Stimulated activated memory B cell treated with anti-CD40 and anti-IgM and Interleukin-4, amounts not matched to agents 10 μg/mL and 1 μg/mL and 100 μg/mL, for 72 hours (primary cell): ENCODE results near the gene AVP.

Experiments
- ATAC-seq: fragments of 150-1000 bp; cut with Tn5 transposase; 2 replicates; pipeline ENCODE4 v1.10.0; 2021
- H3K27ac Mint-ChIP-seq: one replicate; pipeline ENCODE4 v1.8.0; 2022; ENCODE audit warnings: mild to moderate bottlenecking, mixed read lengths
- H3K27me3 Mint-ChIP-seq: one replicate; pipeline ENCODE4 v1.8.0; 2022; ENCODE audit warnings: mixed read lengths
- H3K36me3 Mint-ChIP-seq: one replicate; pipeline ENCODE4 v1.8.0; 2022; ENCODE audit warnings: mixed read lengths
- H3K4me1 Mint-ChIP-seq: one replicate; pipeline ENCODE4 v1.8.0; 2022; ENCODE audit warnings: mixed read lengths
- H3K4me3 Mint-ChIP-seq: one replicate; pipeline ENCODE4 v1.8.0; 2022; ENCODE audit warnings: mild to moderate bottlenecking, moderate library complexity, mixed read lengths
- H3K9me3 Mint-ChIP-seq: one replicate; pipeline ENCODE4 v1.8.0; 2022; ENCODE audit warnings: mixed read lengths

The AVP gene

GRCh38 chr20:3101737-3102574 is 17.4 kb upstream of the AVP start:
- Mint-ChIP-seq H3K4me3 (no peak overlapping the region), H3K27ac (no peak overlapping the region), H3K27me3 (no peaks in the 10 kb centered on the region), H3K9me3 (no peaks in the 10 kb centered on the region), H3K36me3 (peaks cover 2% of the 10 kb centered on the region), H3K4me1 (peaks cover 16% of the 10 kb centered on the region)
- peak; percentile 88 for ATAC-seq

- Mint-ChIP-seq H3K4me3 (no peak overlapping the region), H3K27me3 (no peaks in the 10 kb centered on the region), H3K9me3 (no peaks in the 10 kb centered on the region), H3K27ac (no peak overlapping the region), H3K4me1 (peaks cover 16% of the 10 kb centered on the region), H3K36me3 (no peaks in the 10 kb centered on the region)
- no peak for ATAC-seq
These were observed 16.7 kb upstream of the AVP start for GRCh38 chr20:3101251-3101650.

DNA sequence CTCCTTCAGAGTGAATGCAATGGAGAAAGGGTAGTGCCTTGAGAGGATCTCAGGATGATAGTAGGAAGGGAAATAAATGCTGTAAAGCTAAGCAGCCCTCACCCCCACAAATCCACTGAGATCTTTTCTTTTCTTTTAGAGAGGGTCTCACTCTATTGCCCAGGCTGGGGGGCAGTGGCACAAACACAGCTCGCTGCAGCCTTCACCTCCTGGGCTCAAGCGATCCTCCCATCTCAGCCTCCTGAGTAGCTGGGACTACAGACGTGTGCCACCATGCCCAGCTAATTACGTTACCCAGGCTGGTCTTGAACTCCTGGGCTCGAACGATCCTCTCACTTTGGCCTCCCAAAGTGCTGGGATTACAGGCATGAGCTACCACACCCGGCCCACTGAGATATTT is 16.0 kb upstream of the AVP start:
- H3K27me3 Mint-ChIP-seq, result no peaks in the 10 kb centered on the region
- no peak overlapping the region for H3K4me3 Mint-ChIP-seq
- no peaks in the 10 kb centered on the region for H3K9me3 Mint-ChIP-seq
- peaks cover 16% of the 10 kb centered on the region for H3K4me1 Mint-ChIP-seq
- no peak for ATAC-seq
- no peak overlapping the region for H3K27ac Mint-ChIP-seq
- no peaks in the 10 kb centered on the region for H3K36me3 Mint-ChIP-seq

DNA sequence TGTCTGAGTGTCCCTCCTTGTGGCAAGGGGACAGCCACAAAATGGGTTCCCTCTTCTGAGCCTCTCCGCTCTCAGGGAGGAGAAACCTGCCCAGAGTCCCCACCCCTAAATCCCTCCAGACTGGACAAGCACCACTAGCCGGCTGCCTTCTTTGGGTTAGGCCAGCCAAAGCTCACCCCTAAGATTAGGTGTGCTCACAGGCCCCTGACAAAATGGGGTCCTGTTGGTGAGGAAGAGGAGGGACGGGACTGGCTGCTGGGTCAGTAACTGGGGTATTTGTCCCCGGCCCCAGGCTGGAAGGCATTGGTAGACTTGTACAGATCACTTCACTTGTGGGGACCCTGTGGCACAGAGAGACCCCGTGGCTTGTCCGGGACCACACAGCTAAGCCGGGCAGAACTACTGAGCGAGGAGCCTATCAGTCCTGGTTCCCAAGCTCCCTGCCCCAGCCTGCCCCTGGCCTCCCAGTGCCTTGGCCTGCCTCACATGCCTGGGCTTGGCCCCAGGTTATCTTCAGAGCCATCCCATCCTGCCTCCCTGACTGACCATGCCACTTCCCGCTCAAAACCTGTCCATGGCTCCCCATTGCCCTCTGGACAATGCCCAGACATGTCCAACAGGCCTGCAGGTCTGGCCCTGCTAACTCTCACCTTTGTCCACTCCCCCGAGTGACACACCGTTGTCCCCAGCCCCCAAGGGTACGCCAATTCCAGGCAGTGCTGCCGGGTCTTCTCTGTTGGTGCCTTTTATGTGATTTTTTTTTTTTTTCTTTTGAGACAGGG is 10.5 kb upstream of the AVP start:
- no peak for ATAC-seq
- no peak overlapping the region for H3K4me3 Mint-ChIP-seq
- H3K9me3 Mint-ChIP-seq, result no peaks in the 10 kb centered on the region
- H3K36me3 Mint-ChIP-seq, result no peaks in the 10 kb centered on the region
- no peak overlapping the region for H3K27ac Mint-ChIP-seq
- H3K4me1 Mint-ChIP-seq, result peaks cover 10% of the 10 kb centered on the region
- H3K27me3 Mint-ChIP-seq, result peaks cover 15% of the 10 kb centered on the region

DNA sequence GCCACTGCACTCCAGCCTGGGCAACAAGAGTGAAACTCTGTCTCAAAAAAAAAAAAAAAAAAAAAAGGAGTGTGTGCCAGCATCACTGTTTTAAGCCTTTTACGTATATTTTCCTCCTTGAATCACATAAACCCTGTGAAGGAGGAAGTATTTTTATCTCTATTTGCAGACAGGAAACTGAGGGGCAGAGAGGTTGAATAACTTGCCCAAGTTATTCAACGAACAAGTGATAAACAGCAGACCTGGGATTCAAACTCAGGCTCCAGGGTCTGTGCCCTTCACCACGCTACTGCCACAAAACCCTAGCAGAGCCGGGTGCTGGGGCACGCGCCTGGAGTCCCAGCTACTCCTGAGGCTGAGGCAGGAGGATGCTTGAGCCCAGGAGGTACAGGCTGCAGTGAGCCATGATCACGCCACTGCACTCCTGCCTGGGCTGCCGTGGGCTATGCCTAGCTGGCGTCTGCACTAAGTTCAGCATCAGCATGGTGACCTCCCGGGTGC is 9.4 kb upstream of the AVP start:
- H3K4me3 Mint-ChIP-seq, result no peak overlapping the region
- no peaks in the 10 kb centered on the region for H3K9me3 Mint-ChIP-seq
- H3K27ac Mint-ChIP-seq, result no peak overlapping the region
- peaks cover 10% of the 10 kb centered on the region for H3K4me1 Mint-ChIP-seq
- peak; percentile 38 for ATAC-seq
- no peaks in the 10 kb centered on the region for H3K36me3 Mint-ChIP-seq
- H3K27me3 Mint-ChIP-seq, result peaks cover 23% of the 10 kb centered on the region

- Mint-ChIP-seq H3K9me3 (no peaks in the 10 kb centered on the region), H3K4me3 (peak overlapping the region; percentile 83), H3K36me3 (no peaks in the 10 kb centered on the region), H3K27me3 (peaks cover 23% of the 10 kb centered on the region), H3K27ac (peak overlapping the region; percentile 71), H3K4me1 (peaks cover 10% of the 10 kb centered on the region)
- peak; percentile 72 for ATAC-seq
These were observed 8.3 kb upstream of the AVP start for GRCh38 chr20:3092611-3093379.

DNA sequence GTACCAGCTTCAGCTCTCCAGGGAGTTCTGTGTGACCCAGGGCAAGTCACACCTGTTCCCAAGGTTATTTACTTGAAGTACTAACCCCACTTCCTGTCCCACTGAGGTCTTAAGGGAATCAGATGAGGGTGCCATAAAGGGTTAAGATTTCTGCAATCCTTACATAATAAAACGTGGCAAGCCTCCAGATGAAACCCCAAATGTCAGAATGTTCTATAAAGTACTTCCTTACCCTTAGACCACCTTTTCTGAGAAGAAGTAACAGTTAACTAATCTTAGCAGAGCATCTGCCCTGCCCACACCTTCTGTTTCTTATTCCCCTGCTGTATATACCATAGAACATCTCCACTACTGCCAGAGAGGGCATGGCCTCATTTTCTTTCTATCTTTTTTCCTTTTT is 6.0 kb upstream of the AVP start:
- H3K9me3 Mint-ChIP-seq, result no peaks in the 10 kb centered on the region
- no peak overlapping the region for H3K4me3 Mint-ChIP-seq
- no peak for ATAC-seq
- peaks cover 10% of the 10 kb centered on the region for H3K4me1 Mint-ChIP-seq
- no peak overlapping the region for H3K27ac Mint-ChIP-seq
- H3K36me3 Mint-ChIP-seq, result no peaks in the 10 kb centered on the region
- H3K27me3 Mint-ChIP-seq, result peaks cover 25% of the 10 kb centered on the region

GRCh38 chr20:3088031-3088430 is 3.5 kb upstream of the AVP start:
- Mint-ChIP-seq H3K4me1 (peaks cover 19% of the 10 kb centered on the region), H3K36me3 (no peaks in the 10 kb centered on the region), H3K27ac (no peak overlapping the region), H3K4me3 (no peak overlapping the region), H3K9me3 (no peaks in the 10 kb centered on the region), H3K27me3 (peaks cover 51% of the 10 kb centered on the region)
- no peak for ATAC-seq

DNA sequence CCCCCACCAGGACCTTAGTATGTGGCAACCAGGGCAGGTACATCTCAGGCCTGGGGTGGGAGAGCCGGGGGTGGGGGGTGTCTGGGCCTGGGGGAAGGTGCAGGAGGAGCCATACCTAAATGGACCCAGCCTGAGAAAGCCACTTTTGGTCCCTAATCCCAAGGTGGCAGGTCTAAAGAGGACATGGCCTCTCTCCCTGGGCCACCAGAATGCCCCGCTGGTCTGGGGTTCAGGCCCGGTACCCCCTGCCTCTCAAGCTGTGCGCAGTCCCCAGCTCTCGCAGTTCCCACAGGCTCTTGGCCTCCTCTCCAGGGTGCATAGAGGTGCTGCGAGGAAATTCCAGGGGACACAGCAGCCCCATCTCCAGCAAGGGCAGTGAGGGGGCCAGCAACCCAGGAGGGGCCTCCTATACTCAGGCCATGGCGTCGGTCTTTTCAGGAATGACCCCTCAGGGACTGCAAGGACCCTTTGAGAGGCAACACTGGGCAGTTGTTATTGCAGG is 1.1 kb upstream of the AVP start:
- no peak for ATAC-seq
- no peak overlapping the region for H3K27ac Mint-ChIP-seq
- H3K4me1 Mint-ChIP-seq, result peaks cover 13% of the 10 kb centered on the region
- no peaks in the 10 kb centered on the region for H3K9me3 Mint-ChIP-seq
- no peak overlapping the region for H3K4me3 Mint-ChIP-seq
- H3K36me3 Mint-ChIP-seq, result no peaks in the 10 kb centered on the region
- peaks cover 61% of the 10 kb centered on the region for H3K27me3 Mint-ChIP-seq

DNA sequence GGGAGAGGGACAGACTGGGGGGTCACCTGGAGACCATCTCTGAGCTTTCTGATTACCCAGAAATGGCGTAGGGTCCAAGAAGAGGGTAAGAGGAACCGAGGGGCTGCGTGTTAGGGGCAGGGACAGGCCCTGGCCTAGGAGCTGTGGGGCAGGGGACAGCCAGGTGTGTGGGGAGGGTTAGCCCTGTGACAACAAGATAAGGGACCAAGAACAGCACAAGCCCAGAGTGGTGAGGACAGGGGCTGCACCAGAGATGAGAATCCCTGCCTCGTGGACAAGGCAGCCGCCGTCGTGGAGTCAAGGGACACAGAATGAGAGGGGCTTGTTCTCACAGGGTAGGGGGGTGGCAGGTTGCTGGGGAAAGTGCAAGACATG is 449 bp upstream of the AVP start:
- H3K27ac Mint-ChIP-seq, result no peak overlapping the region

GRCh38 chr20:3082955-3083952 is 1.3 kb downstream of the AVP start:
- H3K36me3 Mint-ChIP-seq, result no peaks in the 10 kb centered on the region
- no peak for ATAC-seq
- peaks cover 13% of the 10 kb centered on the region for H3K4me1 Mint-ChIP-seq
- H3K27ac Mint-ChIP-seq, result no peak overlapping the region
- no peaks in the 10 kb centered on the region for H3K9me3 Mint-ChIP-seq
- peaks cover 68% of the 10 kb centered on the region for H3K27me3 Mint-ChIP-seq
- peak overlapping the region; percentile 68 for H3K4me3 Mint-ChIP-seq

More for the DNA sequence above, 449 bp upstream of the AVP start:
- Mint-ChIP-seq H3K4me1 (peaks cover 13% of the 10 kb centered on the region), H3K9me3 (no peaks in the 10 kb centered on the region), H3K27me3 (peaks cover 61% of the 10 kb centered on the region), H3K4me3 (no peak overlapping the region), H3K36me3 (no peaks in the 10 kb centered on the region)
- no peak for ATAC-seq

GRCh38 chr20:3082306-3082951 is 2.1 kb downstream of the AVP start:
- H3K9me3 Mint-ChIP-seq, result no peaks in the 10 kb centered on the region
- H3K27me3 Mint-ChIP-seq, result peaks cover 68% of the 10 kb centered on the region
- peak overlapping the region; percentile 47 for H3K4me3 Mint-ChIP-seq
- H3K4me1 Mint-ChIP-seq, result peaks cover 13% of the 10 kb centered on the region
- H3K36me3 Mint-ChIP-seq, result no peaks in the 10 kb centered on the region
- no peak overlapping the region for H3K27ac Mint-ChIP-seq
- peak; percentile 49 for ATAC-seq

- Mint-ChIP-seq H3K27me3 (peaks cover 68% of the 10 kb centered on the region), H3K36me3 (no peaks in the 10 kb centered on the region), H3K9me3 (no peaks in the 10 kb centered on the region), H3K4me1 (peaks cover 13% of the 10 kb centered on the region), H3K4me3 (no peak overlapping the region), H3K27ac (no peak overlapping the region)
- ATAC-seq, result no peak
These were observed 2.9 kb downstream of the AVP start for GRCh38 chr20:3081641-3082040.
